ENCODE results near the gene AMACR. TPM values are rescaled to one million over a fixed set of nuclear protein-coding genes. Genes with fewer than 3 reads are reported as not detected.
A peak's percentile ranks its signal among the peaks of the same experiment; 100 is the strongest.

The AMACR gene
- total and polyA plus RNA-seq, 9 of the 15 experiments (the other 6 are each of a cell fraction or from before 2014, with no cell fraction given): 0.72 to 4.6 (median 4.0) TPM

DNA sequence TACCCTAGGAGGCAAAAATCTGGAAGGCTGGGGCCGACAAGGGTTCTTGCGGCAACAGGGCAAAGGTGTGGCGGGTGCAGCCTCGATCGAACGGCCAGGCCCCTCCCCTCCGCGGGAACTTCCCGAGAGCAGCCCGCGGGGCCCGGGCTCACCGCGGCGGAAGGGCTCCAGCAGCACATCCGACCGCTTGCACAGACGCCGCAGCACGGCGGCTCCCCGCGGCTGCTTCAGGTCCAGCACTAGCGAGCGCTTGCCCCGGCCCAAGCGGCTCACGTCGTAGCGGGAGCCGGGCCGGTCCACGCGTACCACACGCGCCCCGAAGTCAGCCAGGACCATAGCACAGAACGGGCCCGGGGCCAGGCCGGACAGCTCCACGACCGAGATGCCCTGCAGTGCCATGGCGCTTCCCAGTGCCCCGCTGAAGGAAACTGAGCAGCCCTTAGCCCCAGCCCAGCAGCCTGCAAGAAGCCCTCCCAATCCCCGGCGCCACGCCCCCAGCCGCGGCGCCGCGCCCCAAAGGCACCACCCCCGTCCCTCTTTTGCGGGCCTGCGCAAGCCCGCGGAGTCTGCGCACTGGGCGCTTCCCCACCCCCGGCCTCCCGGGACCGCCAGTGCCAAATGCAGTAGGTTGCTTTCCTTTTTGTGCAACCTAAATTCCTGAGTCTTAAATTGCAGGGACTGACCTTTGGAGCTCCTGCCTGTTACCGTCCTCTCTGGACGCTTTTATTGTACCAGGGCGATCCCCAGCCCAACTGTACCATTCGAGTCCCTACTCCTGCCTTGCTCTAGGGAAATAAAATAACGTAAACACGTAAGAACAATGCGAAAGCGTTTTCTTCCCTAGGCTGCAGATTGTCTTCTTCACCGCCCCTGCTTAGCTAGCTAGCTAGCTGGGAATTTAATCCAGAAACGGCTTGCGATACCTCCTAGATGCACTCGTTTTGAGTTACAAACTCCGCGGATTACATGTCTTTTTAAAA is at the start of gene AMACR (continued):
- TF ChIP-seq RBM39 (optimal IDR thresholded peaks at IDR 0.05; ENCODE audit: low read depth, low read length): no peak
- peak; percentile 99 for TF ChIP-seq NRF1 (conservative IDR thresholded peaks at IDR 0.05 in 1 of 2, IDR thresholded peaks at IDR 0.05 in 1 of 2)
- TF ChIP-seq CREM (IDR thresholded peaks at IDR 0.05; ENCODE audit: low read depth): no peak; the same call in 1 of the 2 replicates
- no peak for TF ChIP-seq CREBBP (IDR thresholded peaks at IDR 0.05; ENCODE audit: low read depth, low read length)
- TF ChIP-seq, protein P1, sequence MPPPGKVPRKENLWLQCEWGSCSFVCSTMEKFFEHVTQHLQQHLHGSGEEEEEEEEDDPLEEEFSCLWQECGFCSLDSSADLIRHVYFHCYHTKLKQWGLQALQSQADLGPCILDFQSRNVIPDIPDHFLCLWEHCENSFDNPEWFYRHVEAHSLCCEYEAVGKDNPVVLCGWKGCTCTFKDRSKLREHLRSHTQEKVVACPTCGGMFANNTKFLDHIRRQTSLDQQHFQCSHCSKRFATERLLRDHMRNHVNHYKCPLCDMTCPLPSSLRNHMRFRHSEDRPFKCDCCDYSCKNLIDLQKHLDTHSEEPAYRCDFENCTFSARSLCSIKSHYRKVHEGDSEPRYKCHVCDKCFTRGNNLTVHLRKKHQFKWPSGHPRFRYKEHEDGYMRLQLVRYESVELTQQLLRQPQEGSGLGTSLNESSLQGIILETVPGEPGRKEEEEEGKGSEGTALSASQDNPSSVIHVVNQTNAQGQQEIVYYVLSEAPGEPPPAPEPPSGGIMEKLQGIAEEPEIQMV (tag; conservative IDR thresholded peaks at IDR 0.05; ENCODE audit: low read depth): no peak
- TF ChIP-seq SNRNP70 (optimal IDR thresholded peaks at IDR 0.05; ENCODE audit: low read depth, low read length): no peak
- no peak for TF ChIP-seq PRPF4 (IDR thresholded peaks at IDR 0.05; ENCODE audit: insufficient read depth, low read depth, low read length, poor library complexity, severe bottlenecking)
- TF ChIP-seq, protein P2, sequence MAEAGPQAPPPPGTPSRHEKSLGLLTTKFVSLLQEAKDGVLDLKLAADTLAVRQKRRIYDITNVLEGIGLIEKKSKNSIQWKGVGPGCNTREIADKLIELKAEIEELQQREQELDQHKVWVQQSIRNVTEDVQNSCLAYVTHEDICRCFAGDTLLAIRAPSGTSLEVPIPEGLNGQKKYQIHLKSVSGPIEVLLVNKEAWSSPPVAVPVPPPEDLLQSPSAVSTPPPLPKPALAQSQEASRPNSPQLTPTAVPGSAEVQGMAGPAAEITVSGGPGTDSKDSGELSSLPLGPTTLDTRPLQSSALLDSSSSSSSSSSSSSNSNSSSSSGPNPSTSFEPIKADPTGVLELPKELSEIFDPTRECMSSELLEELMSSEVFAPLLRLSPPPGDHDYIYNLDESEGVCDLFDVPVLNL (CRISPR knock-in tag; IDR thresholded peaks at IDR 0.05; ENCODE audit: low read depth): peak; percentile 56; the same call in 1 of the 2 replicates
- peak; percentile 84 for TF ChIP-seq CXXC5 (CRISPR knock-in tag; IDR thresholded peaks at IDR 0.05)
- TF ChIP-seq, protein P3, sequence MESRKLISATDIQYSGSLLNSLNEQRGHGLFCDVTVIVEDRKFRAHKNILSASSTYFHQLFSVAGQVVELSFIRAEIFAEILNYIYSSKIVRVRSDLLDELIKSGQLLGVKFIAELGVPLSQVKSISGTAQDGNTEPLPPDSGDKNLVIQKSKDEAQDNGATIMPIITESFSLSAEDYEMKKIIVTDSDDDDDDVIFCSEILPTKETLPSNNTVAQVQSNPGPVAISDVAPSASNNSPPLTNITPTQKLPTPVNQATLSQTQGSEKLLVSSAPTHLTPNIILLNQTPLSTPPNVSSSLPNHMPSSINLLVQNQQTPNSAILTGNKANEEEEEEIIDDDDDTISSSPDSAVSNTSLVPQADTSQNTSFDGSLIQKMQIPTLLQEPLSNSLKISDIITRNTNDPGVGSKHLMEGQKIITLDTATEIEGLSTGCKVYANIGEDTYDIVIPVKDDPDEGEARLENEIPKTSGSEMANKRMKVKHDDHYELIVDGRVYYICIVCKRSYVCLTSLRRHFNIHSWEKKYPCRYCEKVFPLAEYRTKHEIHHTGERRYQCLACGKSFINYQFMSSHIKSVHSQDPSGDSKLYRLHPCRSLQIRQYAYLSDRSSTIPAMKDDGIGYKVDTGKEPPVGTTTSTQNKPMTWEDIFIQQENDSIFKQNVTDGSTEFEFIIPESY (CRISPR knock-in tag; IDR thresholded peaks at IDR 0.05): peak; percentile 49
- TF ChIP-seq TAF7 (tag; IDR thresholded peaks at IDR 0.05): peak; percentile 51; the same call in 1 of the 2 replicates
- no peak for TF ChIP-seq LARP7 (IDR thresholded peaks at IDR 0.05)
- TF ChIP-seq, protein P4, sequence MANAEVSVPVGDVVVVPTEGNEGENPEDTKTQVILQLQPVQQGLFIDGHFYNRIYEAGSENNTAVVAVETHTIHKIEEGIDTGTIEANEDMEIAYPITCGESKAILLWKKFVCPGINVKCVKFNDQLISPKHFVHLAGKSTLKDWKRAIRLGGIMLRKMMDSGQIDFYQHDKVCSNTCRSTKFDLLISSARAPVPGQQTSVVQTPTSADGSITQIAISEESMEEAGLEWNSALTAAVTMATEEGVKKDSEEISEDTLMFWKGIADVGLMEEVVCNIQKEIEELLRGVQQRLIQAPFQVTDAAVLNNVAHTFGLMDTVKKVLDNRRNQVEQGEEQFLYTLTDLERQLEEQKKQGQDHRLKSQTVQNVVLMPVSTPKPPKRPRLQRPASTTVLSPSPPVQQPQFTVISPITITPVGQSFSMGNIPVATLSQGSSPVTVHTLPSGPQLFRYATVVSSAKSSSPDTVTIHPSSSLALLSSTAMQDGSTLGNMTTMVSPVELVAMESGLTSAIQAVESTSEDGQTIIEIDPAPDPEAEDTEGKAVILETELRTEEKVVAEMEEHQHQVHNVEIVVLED (CRISPR knock-in tag; IDR thresholded peaks at IDR 0.05): no peak; the same call in 1 of the 2 replicates
- TF ChIP-seq ZNF77 (CRISPR knock-in tag; IDR thresholded peaks at IDR 0.05): no peak
- no peak; the same call in 1 of the 2 replicates for TF ChIP-seq ESRRA (IDR thresholded peaks at IDR 0.05; ENCODE audit: borderline replicate concordance, low read depth)
- TF ChIP-seq WHSC1 (IDR thresholded peaks at IDR 0.05; ENCODE audit: low read length): no peak
- TF ChIP-seq, protein P5, sequence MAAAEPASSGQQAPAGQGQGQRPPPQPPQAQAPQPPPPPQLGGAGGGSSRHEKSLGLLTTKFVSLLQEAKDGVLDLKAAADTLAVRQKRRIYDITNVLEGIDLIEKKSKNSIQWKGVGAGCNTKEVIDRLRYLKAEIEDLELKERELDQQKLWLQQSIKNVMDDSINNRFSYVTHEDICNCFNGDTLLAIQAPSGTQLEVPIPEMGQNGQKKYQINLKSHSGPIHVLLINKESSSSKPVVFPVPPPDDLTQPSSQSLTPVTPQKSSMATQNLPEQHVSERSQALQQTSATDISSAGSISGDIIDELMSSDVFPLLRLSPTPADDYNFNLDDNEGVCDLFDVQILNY (CRISPR knock-in tag; IDR thresholded peaks at IDR 0.05): no peak
- TF ChIP-seq KLF13 (tag; IDR thresholded peaks at IDR 0.05; ENCODE audit: borderline replicate concordance, low read depth): no peak
- 0 out of 2 replicates have a peak, but pooled peaks have one; percentile 6 for TF ChIP-seq ARID1B (IDR thresholded peaks at IDR 0.05)
- TF ChIP-seq NONO (IDR thresholded peaks at IDR 0.05; ENCODE audit: low read depth in 2 of 2, low read length in 1 of 2): peak; percentile 64 to 70; a peak in 2 of 4 replicates

Measured in K562 (cell line).